Right renal cortex interstitium (tissue), 3 donors: ENCODE measurements around the gene DHX58. TPM values are rescaled to one million over a fixed set of nuclear protein-coding genes. Genes with fewer than 3 reads are reported as not detected.

ENCODE experiments used
- DNase-seq, 3 donors: peaks; one replicate each; pipeline ENCODE4 v3.0.0-alpha.2; 2013; ENCODE audit warnings: low read depth in 3 of 3, low spot score in 2 of 3
- polyA plus RNA-seq, 3 donors: library from polyadenylated mRNA; unstranded; fragments of 120-200 nt; gene quantifications; one replicate each; pipeline ENCODE4 v1.2.1, GENCODE V29; 2013; ENCODE audit not compliant: insufficient read length in 3 of 3

DHX58 gene
- polyA plus RNA-seq, 3 donors, result 6.9 to 8.6 (median 7.4) TPM

DNA sequence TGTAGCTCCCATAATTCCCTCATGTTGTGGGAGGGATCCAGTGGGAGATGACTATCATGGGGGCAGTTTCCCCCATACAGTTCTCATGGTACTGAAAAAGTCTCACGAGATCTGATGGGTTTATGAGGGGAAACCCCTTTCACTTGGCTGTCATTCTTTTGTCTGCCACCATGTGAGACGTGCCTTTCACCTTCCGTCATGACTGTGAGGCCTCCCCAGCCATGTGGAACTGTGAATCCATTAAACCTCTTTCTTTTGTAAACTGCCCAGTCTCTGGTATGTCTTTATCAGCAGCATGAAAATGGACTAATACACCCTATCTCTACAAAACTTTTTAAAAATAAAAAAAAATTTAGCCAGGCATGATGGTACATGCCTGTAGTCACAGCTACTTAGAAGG, 55.9 kb downstream of the DHX58 start:
- DNase-seq, result no peak

DNA sequence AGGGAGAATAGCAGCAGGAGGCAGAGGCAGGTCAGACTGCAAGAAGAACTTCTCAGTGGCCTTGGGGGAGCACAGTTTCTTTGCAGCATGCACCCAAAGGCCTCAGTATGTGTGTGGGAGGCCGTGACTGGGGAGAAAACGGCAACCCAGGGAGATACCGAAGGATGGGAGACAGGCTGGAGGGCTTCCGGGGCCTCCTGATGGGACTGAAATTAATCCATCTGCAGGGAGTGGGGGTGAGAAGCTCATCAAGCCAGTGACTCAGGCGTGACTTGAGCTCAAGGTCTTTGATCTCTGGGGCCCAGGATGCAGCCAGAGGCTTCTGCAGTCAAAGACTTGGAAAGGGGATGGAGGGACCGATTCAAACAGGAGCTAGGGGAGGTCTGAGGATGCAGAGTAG, 57.0 kb downstream of the DHX58 start:
- peak in 1 of 3 donors; percentile 51 for DNase-seq

DNA sequence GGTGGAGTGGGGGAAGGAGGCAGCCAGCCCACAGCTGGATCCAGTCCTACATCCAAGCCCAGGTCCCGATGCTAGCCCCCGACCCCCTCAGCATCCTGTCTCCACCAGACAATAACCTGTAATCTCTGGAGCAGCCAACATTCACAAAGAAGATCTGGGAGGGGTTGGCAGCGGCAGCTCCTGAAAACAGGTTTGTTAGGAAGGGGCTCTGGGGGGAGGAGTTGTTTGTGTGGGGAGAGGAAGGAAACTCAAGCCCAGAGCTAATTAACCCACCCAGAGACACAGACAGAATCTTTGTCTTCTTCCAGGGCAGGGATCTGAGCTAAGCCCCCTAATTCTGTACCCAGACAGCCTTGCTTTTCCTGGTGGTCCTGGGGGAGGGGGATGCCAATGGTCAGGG, 57.5 kb downstream of the DHX58 start:
- no peak for DNase-seq

DNA sequence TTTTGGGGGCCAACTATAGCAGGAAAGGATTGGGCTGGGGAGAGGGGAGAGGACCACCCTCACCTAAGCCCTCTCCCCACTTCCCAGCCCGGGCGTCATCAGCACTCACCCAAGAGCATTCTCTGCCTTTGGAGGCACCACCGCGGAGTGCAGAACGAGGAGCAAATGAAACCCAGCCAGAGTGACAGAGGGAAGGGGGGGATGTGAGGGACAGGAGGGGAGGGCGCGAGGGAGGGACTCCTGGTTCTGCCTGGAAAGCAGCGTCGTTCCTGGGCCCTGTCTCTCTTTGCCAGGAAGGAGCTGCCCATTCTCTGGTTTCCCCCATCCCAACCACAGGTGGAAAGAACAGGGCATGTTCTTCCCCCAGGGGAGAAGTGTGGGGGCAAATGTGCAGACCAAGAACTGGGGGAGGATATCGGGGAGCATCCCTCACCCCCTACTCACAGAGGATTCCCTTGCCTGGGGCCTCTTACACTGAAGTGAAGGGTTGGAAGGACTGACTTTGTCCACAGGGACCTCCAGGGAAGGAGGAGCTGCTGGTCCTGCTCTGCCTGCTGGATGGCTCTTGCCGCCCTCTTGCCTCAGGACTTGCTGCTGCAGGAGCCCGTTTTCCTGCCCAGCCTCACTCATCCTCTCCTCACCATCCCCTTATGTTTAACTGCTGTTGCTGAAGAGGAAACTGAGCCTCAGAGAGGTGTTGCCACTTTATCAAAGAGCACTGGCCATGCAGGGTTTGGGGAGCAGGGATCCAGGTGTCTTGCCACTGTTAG, 58.6 kb downstream of the DHX58 start:
- no peak for DNase-seq

DNA sequence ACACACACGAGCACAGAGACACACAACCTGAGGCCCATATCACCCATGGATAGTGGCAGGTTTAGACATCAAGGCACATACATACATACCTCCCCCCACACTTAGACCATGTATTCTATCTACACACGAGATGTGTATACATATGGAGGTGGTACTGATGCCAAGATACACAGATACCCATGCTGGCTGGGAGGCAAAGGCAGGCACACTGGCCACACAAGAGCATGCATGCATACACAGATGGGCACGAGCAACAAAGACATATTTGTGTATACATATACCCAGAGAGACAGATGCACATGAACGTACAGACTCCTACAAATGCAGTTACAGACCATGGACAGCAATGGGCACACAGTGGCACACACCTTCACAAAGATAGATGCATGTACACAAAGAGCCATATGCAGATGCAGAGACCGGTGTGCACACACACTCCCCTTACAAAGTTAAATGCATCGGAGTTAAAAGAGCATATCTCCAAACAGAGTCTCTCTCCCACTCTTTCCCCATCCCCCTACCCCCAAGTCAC, 60.1 kb downstream of the DHX58 start:
- no peak for DNase-seq

DNA sequence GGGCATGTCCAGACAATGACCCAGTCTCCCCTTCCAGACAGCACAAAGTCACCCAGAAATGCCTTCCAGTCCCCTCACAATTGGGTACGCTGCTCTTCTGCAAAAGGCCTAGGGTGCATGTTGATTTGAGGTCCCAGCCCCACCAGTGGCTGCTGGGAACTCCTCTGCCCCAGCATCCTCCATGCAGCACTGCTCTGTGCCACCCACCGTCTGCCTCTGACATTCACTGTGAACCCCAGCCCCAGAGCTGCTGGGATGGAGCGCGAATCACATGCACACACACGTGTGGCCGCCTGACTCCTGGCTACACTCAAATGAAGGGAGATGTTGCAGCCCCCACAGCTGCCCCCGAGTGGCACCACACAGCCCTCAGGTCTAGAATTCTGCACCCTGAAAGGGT, 60.9 kb downstream of the DHX58 start:
- DNase-seq, result no peak

Other genes with a start within 250 kb of the DHX58 start
- 10 to 100 TPM in 1 of 3 donors, 1 to 10 TPM in 2; 8.2 to 10.5 (median 9.5) TPM for gene KLHL11, start 247.3 kb downstream of the DHX58 start, polyA plus RNA-seq
- gene ACLY, start 193.8 kb downstream of the DHX58 start, polyA plus RNA-seq, result 10 to 100 TPM; 80.8 to 94.8 (median 86.0) TPM
- gene ODAD4, start 182.1 kb downstream of the DHX58 start, polyA plus RNA-seq, result 1 to 10 TPM; 5.5 to 6.9 (median 6.5) TPM
- gene CNP, start 145.9 kb downstream of the DHX58 start, polyA plus RNA-seq, result 10 to 100 TPM; 58.1 to 62.3 (median 60.6) TPM
- gene DNAJC7, start 95.3 kb downstream of the DHX58 start, polyA plus RNA-seq, result 100 to 1,000 TPM; 150 to 173 (median 163) TPM
- 10 to 100 TPM; 42.9 to 49.9 (median 49.0) TPM for gene NKIRAS2, start 92.6 kb downstream of the DHX58 start, polyA plus RNA-seq
- gene C17orf113, start 62.1 kb downstream of the DHX58 start, polyA plus RNA-seq, result 1 to 10 TPM; 3.1 to 3.2 (median 3.2) TPM
- gene ZNF385C, start 14.2 kb downstream of the DHX58 start, polyA plus RNA-seq, result 1 to 10 TPM; 4.5 to 7.8 (median 6.1) TPM
- gene KAT2A, start 8.7 kb upstream of the DHX58 start, polyA plus RNA-seq, result 10 to 100 TPM; 52.3 to 57.6 (median 55.0) TPM
- gene HSPB9, start 10.1 kb upstream of the DHX58 start, polyA plus RNA-seq, result under 1 TPM; 0.14 to 0.17 (median 0.17) TPM
- gene RAB5C, start 42.3 kb upstream of the DHX58 start, polyA plus RNA-seq, result 100 to 1,000 TPM; 121 to 138 (median 125) TPM
- not detected for gene KCNH4, start 68.4 kb upstream of the DHX58 start, polyA plus RNA-seq
- not detected for gene HCRT, start 72.7 kb upstream of the DHX58 start, polyA plus RNA-seq
- gene GHDC, start 81.8 kb upstream of the DHX58 start, polyA plus RNA-seq, result 10 to 100 TPM; 10.2 to 15.1 (median 14.2) TPM
- gene STAT5B, start 163.7 kb upstream of the DHX58 start, polyA plus RNA-seq, result 10 to 100 TPM; 37.5 to 39.2 (median 37.6) TPM
- 1 to 10 TPM; 5.1 to 5.9 (median 5.5) TPM for gene STAT5A, start 175.8 kb upstream of the DHX58 start, polyA plus RNA-seq